H9 (cell line): ENCODE results near the gene ZNF622. TPM values are rescaled to one million over a fixed set of nuclear protein-coding genes. Genes with fewer than 3 reads are reported as not detected.

Experiments used
- DNase-seq: peaks from one replicate; pipeline ENCODE4 v3.0.0-alpha.2; 2017
- H2AFZ ChIP-seq: one replicate; pipeline ENCODE4 v1.6.1; 2013; ENCODE audit warnings: mild to moderate bottlenecking, low read length, control low read depth, moderate library complexity
- H2AK5ac ChIP-seq: 2 replicates; pipeline ENCODE4 v1.6.1; 2013; ENCODE audit warnings: low read length, control low read depth, mixed read lengths; ENCODE audit not compliant: insufficient read length
- H2BK120ac ChIP-seq: one replicate; pipeline ENCODE4 v1.6.1; 2013; ENCODE audit warnings: low read depth, mild to moderate bottlenecking, low read length, control low read depth, inconsistent platforms; ENCODE audit not compliant: poor library complexity, severe bottlenecking
- H2BK12ac ChIP-seq: 2 replicates; pipeline ENCODE4 v1.6.1; 2013; ENCODE audit warnings: low read length, control low read depth, mixed read lengths, low read depth; ENCODE audit not compliant: insufficient read length
- H2BK15ac ChIP-seq: 2 replicates; pipeline ENCODE4 v1.6.1; 2013; ENCODE audit warnings: low read depth, low read length, control low read depth
- H2BK20ac ChIP-seq: one replicate; pipeline ENCODE4 v1.6.1; 2013; ENCODE audit warnings: low read depth, mild to moderate bottlenecking, low read length, control low read depth, inconsistent platforms; ENCODE audit not compliant: poor library complexity, severe bottlenecking
- H2BK5ac ChIP-seq: 2 replicates; pipeline ENCODE4 v1.6.1; 2013; ENCODE audit warnings: low read length, control low read depth, mixed read lengths; ENCODE audit not compliant: insufficient read length
- H3K14ac ChIP-seq: 2 replicates; pipeline ENCODE4 v1.6.1; 2013; ENCODE audit warnings: low read length, control low read depth; ENCODE audit not compliant: insufficient read depth
- H3K18ac ChIP-seq: 2 replicates; pipeline ENCODE4 v1.6.1; 2013; ENCODE audit warnings: low read depth, mild to moderate bottlenecking, mixed read lengths, low read length, control low read depth; ENCODE audit not compliant: insufficient read length
- H3K23ac ChIP-seq: 2 replicates; pipeline ENCODE4 v1.6.1; 2013; ENCODE audit warnings: low read length, control low read depth, mixed read lengths, low read depth; ENCODE audit not compliant: insufficient read length
- H3K23me2 ChIP-seq: 2 replicates; pipeline ENCODE4 v1.6.1; 2013; ENCODE audit warnings: low read depth, mild to moderate bottlenecking, mixed read lengths, low read length, control low read depth; ENCODE audit not compliant: insufficient read length, poor library complexity, severe bottlenecking
- H3K27ac ChIP-seq: 2 replicates; pipeline ENCODE4 v1.5.1; 2013; ENCODE audit warnings: low read length, control low read depth, mixed read lengths, low read depth; ENCODE audit not compliant: insufficient read length
- H3K27me3 ChIP-seq: 2 replicates; pipeline ENCODE4 v1.6.1; 2013; ENCODE audit warnings: low read length, control low read depth, inconsistent platforms; ENCODE audit not compliant: insufficient read depth
- H3K4ac ChIP-seq: 2 replicates; pipeline ENCODE4 v1.6.1; 2013; ENCODE audit warnings: low read depth, mild to moderate bottlenecking, control low read depth, inconsistent platforms, low read length, moderate library complexity
- H3K4me1 ChIP-seq: 2 replicates; pipeline ENCODE4 v1.6.1; 2013; ENCODE audit warnings: low read length, control low read depth, inconsistent platforms; ENCODE audit not compliant: insufficient read depth
- H3K4me2 ChIP-seq: 2 replicates; pipeline ENCODE4 v1.6.1; 2013; ENCODE audit warnings: low read length, control low read depth, mixed read lengths; ENCODE audit not compliant: insufficient read length, insufficient read depth
- H3K56ac ChIP-seq: 2 replicates; pipeline ENCODE4 v1.6.1; 2013; ENCODE audit warnings: low read depth, mild to moderate bottlenecking, mixed read lengths, low read length, control low read depth; ENCODE audit not compliant: insufficient read length
- H3K79me1 ChIP-seq: 2 replicates; pipeline ENCODE4 v1.6.1; 2013; ENCODE audit warnings: low read depth, mild to moderate bottlenecking, moderate library complexity, low read length, control low read depth, inconsistent platforms; ENCODE audit not compliant: insufficient read depth, poor library complexity, severe bottlenecking
- H3K79me2 ChIP-seq: 2 replicates; pipeline ENCODE4 v1.6.1; 2013; ENCODE audit warnings: low read length, control low read depth, inconsistent platforms; ENCODE audit not compliant: insufficient read depth
- H3K9ac ChIP-seq: 2 replicates; pipeline ENCODE4 v1.6.1; 2013; ENCODE audit warnings: low read length, control low read depth, mixed read lengths; ENCODE audit not compliant: insufficient read length; ENCODE audit errors: extremely low read depth
- H3K9me3 ChIP-seq: one replicate; pipeline ENCODE4 v1.6.1; 2013; ENCODE audit warnings: low read depth, low read length, inconsistent platforms; ENCODE audit not compliant: control insufficient read depth
- H3T11ph ChIP-seq: one replicate; pipeline ENCODE4 v1.6.1; 2013; ENCODE audit warnings: mild to moderate bottlenecking, low read length, control low read depth, inconsistent platforms
- H4K20me1 ChIP-seq: one replicate; pipeline ENCODE4 v1.6.1; 2013; ENCODE audit not compliant: control insufficient read depth, insufficient read length, insufficient read depth
- H4K5ac ChIP-seq: 2 replicates; pipeline ENCODE4 v1.6.1; 2013; ENCODE audit warnings: low read depth, mild to moderate bottlenecking, mixed read lengths, low read length, control low read depth; ENCODE audit not compliant: insufficient read length
- H4K8ac ChIP-seq: replicated peaks from 2 replicates; pipeline ENCODE4 v1.6.1; 2013; ENCODE audit warnings: low read length, control low read depth, mixed read lengths, low read depth; ENCODE audit not compliant: insufficient read length
- H4K91ac ChIP-seq: 2 replicates; pipeline ENCODE4 v1.6.1; 2013; ENCODE audit warnings: low read depth, mild to moderate bottlenecking, moderate library complexity, mixed read lengths, low read length, control low read depth; ENCODE audit not compliant: insufficient read length
- H3K27ac Mint-ChIP-seq, 3 experiments: 2 replicates in 2 of 3; 3 replicates in 1 of 3; pipeline ENCODE4 v1.8.0; 2020 to 2021; ENCODE audit warnings: mixed read lengths in 3 of 3, mild to moderate bottlenecking in 1 of 3, moderate library complexity in 1 of 3
- H3K27me3 Mint-ChIP-seq: 2 replicates; pipeline ENCODE4 v1.8.0; 2021; ENCODE audit warnings: low read depth, mild to moderate bottlenecking, moderate library complexity, mixed read lengths
- H3K36me3 Mint-ChIP-seq, 3 experiments: 2 replicates in 2 of 3; 3 replicates in 1 of 3; pipeline ENCODE4 v1.8.0; 2020 to 2021; ENCODE audit warnings: low read depth in 3 of 3, mixed read lengths in 3 of 3; ENCODE audit not compliant: insufficient read depth in 1 of 3
- H3K4me1 Mint-ChIP-seq, 2 experiments: 2 replicates each; pipeline ENCODE4 v1.8.0; 2020; ENCODE audit warnings: mixed read lengths in 2 of 2
- H3K4me3 Mint-ChIP-seq, 2 experiments: 2 replicates in 1 of 2; 3 replicates in 1 of 2; pipeline ENCODE4 v1.8.0; 2020 to 2021; ENCODE audit warnings: mild to moderate bottlenecking in 2 of 2, mixed read lengths in 2 of 2, moderate library complexity in 1 of 2
- H3K9me3 Mint-ChIP-seq, 2 experiments: 2 replicates in 1 of 2; 3 replicates in 1 of 2; pipeline ENCODE4 v1.8.0; 2020; ENCODE audit warnings: mild to moderate bottlenecking in 2 of 2, mixed read lengths in 2 of 2, moderate library complexity in 1 of 2
- WGBS: extraction: QIAGEN DNeasy Blood & Tissue Kit; methylation state at CpG from one replicate; pipeline ENCODE4 v1.1.7; 2013; ENCODE audit warnings: missing lambda C conversion rate, low lambda C conversion rate, mixed read lengths; ENCODE audit not compliant: insufficient read length; ENCODE audit errors: extremely low coverage; 5-methylcytosine and 5-hydroxymethylcytosine counted together
- total RNA-seq: library from RNA; stranded (reverse); gene quantifications from 2 replicates; pipeline ENCODE4 v1.2.1, GENCODE V29; 2021
- TF ChIP-seq, protein P1 (sequence below): fragments of 200-600 bp; sonication (generic); conservative IDR thresholded peaks from 3 replicates; pipeline ENCODE4 v1.8.0; 2021; ENCODE audit warnings: antibody characterized with exemption, mild to moderate bottlenecking

Gene ZNF622
- total RNA-seq, 1 experiment from 2014 or later, result 42.2 TPM

DNA sequence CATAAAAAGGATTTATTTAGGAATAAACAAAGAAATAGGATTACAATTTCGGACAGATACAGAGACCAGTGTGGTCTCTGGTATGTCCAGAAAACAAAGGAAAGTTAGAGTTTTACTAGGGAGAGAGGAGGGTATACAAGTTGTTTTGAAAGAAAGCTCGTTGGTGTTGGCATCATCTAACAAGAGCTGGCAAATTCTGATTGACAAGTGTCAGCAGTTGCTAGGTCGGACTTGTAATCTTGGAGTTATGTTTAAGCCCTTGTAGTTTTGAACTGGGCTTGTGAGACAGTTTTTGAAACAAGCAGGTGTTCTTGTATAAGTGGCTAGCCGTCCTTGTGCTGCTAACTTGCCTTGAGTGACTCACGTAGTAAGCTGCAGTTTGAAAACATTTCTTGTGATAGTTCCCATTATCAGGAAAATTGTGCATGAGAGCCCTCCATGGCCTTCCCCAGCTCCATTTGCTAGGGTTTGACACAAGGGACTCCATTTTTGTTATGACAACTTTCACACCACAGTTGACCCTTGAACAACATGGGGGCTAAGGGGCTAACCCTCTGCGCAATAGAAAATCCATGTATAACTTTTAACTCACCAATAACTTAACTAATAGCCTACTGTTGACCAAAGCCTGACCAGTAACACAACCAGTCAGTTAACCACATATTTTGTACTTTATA is 48.1 kb downstream of the ZNF622 start:
- WGBS, result no CpG with 5 or more reads among the region's 6 CpGs
- Mint-ChIP-seq H3K36me3 (peaks cover 0 to 7% (median 1%) of the 10 kb centered on the region in 3 experiments; a peak in 4 of 7 replicates), H3K4me3 (no peak overlapping the region), H3K27me3 (peaks cover 6% of the 10 kb centered on the region), H3K9me3 (peaks cover 0 to 9% of the 10 kb centered on the region in 2 experiments; a peak in 2 of 5 replicates), H3K4me1 (peaks cover 35 to 36% of the 10 kb centered on the region in 2 experiments), H3K27ac (no peak overlapping the region)
- H3T11ph ChIP-seq, result no peak overlapping the region
- H3K9me3 ChIP-seq, result no peaks in the 10 kb centered on the region
- H2AFZ ChIP-seq, result no peak overlapping the region
- H3K9ac ChIP-seq, result no peak overlapping the region
- H3K23me2 ChIP-seq, result no peaks in the 10 kb centered on the region
- H2AK5ac ChIP-seq, result no peak overlapping the region
- H4K91ac ChIP-seq, result no peak overlapping the region
- H2BK12ac ChIP-seq, result no peak overlapping the region
- no peak overlapping the region for H3K27ac ChIP-seq
- no peak overlapping the region for H2BK5ac ChIP-seq
- TF ChIP-seq, protein P1, sequence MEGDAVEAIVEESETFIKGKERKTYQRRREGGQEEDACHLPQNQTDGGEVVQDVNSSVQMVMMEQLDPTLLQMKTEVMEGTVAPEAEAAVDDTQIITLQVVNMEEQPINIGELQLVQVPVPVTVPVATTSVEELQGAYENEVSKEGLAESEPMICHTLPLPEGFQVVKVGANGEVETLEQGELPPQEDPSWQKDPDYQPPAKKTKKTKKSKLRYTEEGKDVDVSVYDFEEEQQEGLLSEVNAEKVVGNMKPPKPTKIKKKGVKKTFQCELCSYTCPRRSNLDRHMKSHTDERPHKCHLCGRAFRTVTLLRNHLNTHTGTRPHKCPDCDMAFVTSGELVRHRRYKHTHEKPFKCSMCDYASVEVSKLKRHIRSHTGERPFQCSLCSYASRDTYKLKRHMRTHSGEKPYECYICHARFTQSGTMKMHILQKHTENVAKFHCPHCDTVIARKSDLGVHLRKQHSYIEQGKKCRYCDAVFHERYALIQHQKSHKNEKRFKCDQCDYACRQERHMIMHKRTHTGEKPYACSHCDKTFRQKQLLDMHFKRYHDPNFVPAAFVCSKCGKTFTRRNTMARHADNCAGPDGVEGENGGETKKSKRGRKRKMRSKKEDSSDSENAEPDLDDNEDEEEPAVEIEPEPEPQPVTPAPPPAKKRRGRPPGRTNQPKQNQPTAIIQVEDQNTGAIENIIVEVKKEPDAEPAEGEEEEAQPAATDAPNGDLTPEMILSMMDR, result no peak
- no peak overlapping the region for H2BK120ac ChIP-seq
- no peak overlapping the region for H3K23ac ChIP-seq
- no peak overlapping the region for H3K4ac ChIP-seq
- no peak overlapping the region for H4K5ac ChIP-seq
- H3K4me2 ChIP-seq, result no peak overlapping the region
- no peak overlapping the region for H4K8ac ChIP-seq
- H4K20me1 ChIP-seq, result no peaks in the 10 kb centered on the region
- no peak overlapping the region for H2BK15ac ChIP-seq
- DNase-seq, result no peak
- no peaks in the 10 kb centered on the region for H3K79me2 ChIP-seq
- no peak overlapping the region for H2BK20ac ChIP-seq
- no peak overlapping the region for H3K56ac ChIP-seq
- H3K4me1 ChIP-seq, result peaks cover 4% of the 10 kb centered on the region
- no peak overlapping the region for H3K18ac ChIP-seq
- H3K27me3 ChIP-seq, result no peaks in the 10 kb centered on the region
- H3K79me1 ChIP-seq, result no peaks in the 10 kb centered on the region
- no peak overlapping the region for H3K14ac ChIP-seq
